NCI-H146 (cell line): Measurements from ENCODE around the gene NMD3.

Source experiments
- DNase-seq: peaks from one replicate; lab custom pipeline; 2025; lab: John Stamatoyannopoulos, UW

NMD3 gene

GRCh38 chr3:161230621-161231171, 9.6 kb downstream of the NMD3 start:
- DNase-seq = no peak

GRCh38 chr3:161231861-161232260, 10.8 kb downstream of the NMD3 start:
- no peak for DNase-seq

- no peak for DNase-seq
Observed at GRCh38 chr3:161233557-161233956, 12.4 kb downstream of the NMD3 start.

GRCh38 chr3:161236240-161236639, 15.1 kb downstream of the NMD3 start:
- DNase-seq = no peak

- DNase-seq = no peak
Observed at GRCh38 chr3:161239700-161240099, 18.6 kb downstream of the NMD3 start.

- no peak for DNase-seq
Observed at GRCh38 chr3:161244538-161244937, 23.4 kb downstream of the NMD3 start.

- no peak for DNase-seq
Observed at GRCh38 chr3:161247049-161247448, 25.9 kb downstream of the NMD3 start.

GRCh38 chr3:161250116-161250515, 29.0 kb downstream of the NMD3 start:
- no peak for DNase-seq

GRCh38 chr3:161251716-161252115, 30.6 kb downstream of the NMD3 start:
- no peak for DNase-seq

- no peak for DNase-seq
Observed at GRCh38 chr3:161252143-161252542, 31.0 kb downstream of the NMD3 start.

- no peak for DNase-seq
Observed at GRCh38 chr3:161253711-161254110, 32.6 kb downstream of the NMD3 start.

GRCh38 chr3:161254861-161255260, 33.8 kb downstream of the NMD3 start:
- DNase-seq = no peak

- DNase-seq = no peak
Observed at GRCh38 chr3:161263057-161263456, 41.9 kb downstream of the NMD3 start.

GRCh38 chr3:161264852-161265251, 43.7 kb downstream of the NMD3 start:
- DNase-seq = no peak

GRCh38 chr3:161265916-161266571, 44.9 kb downstream of the NMD3 start:
- DNase-seq = no peak

- peak; percentile 62 for DNase-seq
Observed at GRCh38 chr3:161266731-161267150, 45.6 kb downstream of the NMD3 start.

- DNase-seq = no peak
Observed at GRCh38 chr3:161267646-161268045, 46.5 kb downstream of the NMD3 start.

GRCh38 chr3:161268601-161269000, 47.5 kb downstream of the NMD3 start:
- DNase-seq = no peak

GRCh38 chr3:161270991-161271390, 49.9 kb downstream of the NMD3 start:
- DNase-seq = no peak

- no peak for DNase-seq
Observed at GRCh38 chr3:161271646-161272045, 50.5 kb downstream of the NMD3 start.

- no peak for DNase-seq
Observed at GRCh38 chr3:161272524-161272923, 51.4 kb downstream of the NMD3 start.

- peak; percentile 54 for DNase-seq
Observed at GRCh38 chr3:161273589-161274218, 52.6 kb downstream of the NMD3 start.

GRCh38 chr3:161274691-161275298, 53.7 kb downstream of the NMD3 start:
- peak; percentile 33 for DNase-seq
